Duodenal mucosa (tissue), 2 donors: ENCODE measurements around the gene ANO4.

Experiments
- H3K27ac ChIP-seq: one replicate; pipeline ENCODE4 v1.7.0; 2013; ENCODE audit warnings: low read depth, low read length
- H3K27me3 ChIP-seq, 2 donors: one replicate each; pipeline ENCODE4 v1.7.0; 2013; ENCODE audit warnings: low read length in 2 of 2, control low read depth in 1 of 2; ENCODE audit not compliant: insufficient read depth in 2 of 2, control insufficient read depth in 1 of 2
- H3K36me3 ChIP-seq, 2 donors: one replicate each; pipeline ENCODE4 v1.7.0; 2013; ENCODE audit warnings: low read length in 2 of 2, control low read depth in 1 of 2; ENCODE audit not compliant: insufficient read depth in 2 of 2, control insufficient read depth in 1 of 2
- H3K4me1 ChIP-seq, 2 donors: one replicate each; pipeline ENCODE4 v1.7.0; 2013; ENCODE audit warnings: low read length in 2 of 2, control low read depth in 1 of 2; ENCODE audit not compliant: insufficient read depth in 2 of 2, control insufficient read depth in 1 of 2
- H3K4me3 ChIP-seq, 2 donors: one replicate each; pipeline ENCODE4 v1.7.0; 2013; ENCODE audit warnings: low read length in 2 of 2, low read depth in 1 of 2
- H3K9ac ChIP-seq, 2 donors: one replicate each; pipeline ENCODE4 v1.7.0; 2013; ENCODE audit warnings: low read length in 2 of 2, low read depth in 1 of 2
- H3K9me3 ChIP-seq, 2 donors: one replicate each; pipeline ENCODE4 v1.7.0; 2013; ENCODE audit warnings: low read length in 2 of 2, control low read depth in 1 of 2; ENCODE audit not compliant: control insufficient read depth in 1 of 2

ANO4 gene

DNA sequence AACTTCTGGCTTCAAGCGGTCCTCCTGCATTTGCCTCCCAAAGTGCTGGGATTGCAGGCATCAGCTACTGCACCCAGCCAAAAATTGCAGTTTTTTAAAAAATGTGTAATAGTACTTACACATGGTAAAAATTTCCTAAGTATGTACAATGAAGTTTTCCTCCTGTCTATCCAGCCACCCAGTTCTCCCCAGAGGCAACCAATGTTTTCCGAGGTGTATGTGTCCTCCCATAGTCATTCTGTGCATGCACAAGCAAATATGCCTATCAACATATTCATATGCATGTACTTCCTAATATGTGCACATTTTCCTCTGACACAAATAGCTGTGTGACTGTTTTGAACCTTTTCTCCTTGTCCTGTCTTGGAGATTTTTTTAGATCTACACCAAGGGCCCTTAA lies 220.5 kb downstream of the ANO4 start:
- no peak overlapping the region for H3K9ac ChIP-seq
- no peak overlapping the region for H3K4me3 ChIP-seq
- H3K27me3 ChIP-seq = no peaks in the 10 kb centered on the region
- H3K27ac ChIP-seq = no peak overlapping the region
- no peaks in the 10 kb centered on the region for H3K36me3 ChIP-seq
- no peaks in the 10 kb centered on the region for H3K4me1 ChIP-seq
- no peaks in the 10 kb centered on the region for H3K9me3 ChIP-seq

DNA sequence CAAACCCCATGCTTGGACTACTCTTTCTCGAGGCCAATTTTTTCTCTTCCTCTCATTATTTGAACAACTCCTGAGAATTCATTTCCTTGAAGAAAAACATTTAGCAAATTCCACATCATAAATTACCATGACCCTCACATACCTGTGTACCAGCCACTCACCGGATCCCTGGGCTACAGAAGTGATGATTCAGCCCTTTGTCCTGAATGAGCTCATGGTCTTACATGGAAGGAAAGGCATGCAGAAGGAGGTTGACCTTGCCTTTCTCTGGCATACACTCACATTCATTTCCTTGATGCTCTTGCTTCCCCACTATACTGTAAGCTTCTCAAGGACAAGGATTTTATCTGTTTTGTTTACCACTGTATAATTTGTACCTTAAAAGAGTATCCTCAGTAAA lies 224.0 kb downstream of the ANO4 start:
- no peak overlapping the region for H3K4me3 ChIP-seq
- H3K36me3 ChIP-seq = no peaks in the 10 kb centered on the region
- H3K9ac ChIP-seq = no peak overlapping the region
- H3K9me3 ChIP-seq = no peaks in the 10 kb centered on the region
- no peaks in the 10 kb centered on the region for H3K27me3 ChIP-seq
- H3K27ac ChIP-seq = no peak overlapping the region
- H3K4me1 ChIP-seq = no peaks in the 10 kb centered on the region

DNA sequence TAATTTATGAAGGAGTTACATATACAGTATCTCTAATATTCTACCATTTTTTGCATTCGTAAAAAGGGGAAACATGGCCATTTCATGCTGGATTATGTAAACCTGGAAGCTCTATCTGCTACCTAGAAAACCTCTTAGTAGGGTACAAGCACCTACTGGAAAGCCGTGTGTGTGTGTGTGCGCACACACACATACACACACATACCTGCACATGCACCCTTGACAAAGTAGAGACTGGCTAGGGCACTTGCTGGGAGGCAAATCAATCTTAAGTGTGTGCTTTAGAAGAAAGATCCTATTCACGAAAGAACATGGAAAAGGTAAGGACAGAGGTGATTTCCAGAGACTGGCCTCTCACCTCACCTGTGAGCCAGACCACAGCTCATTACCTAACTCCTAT lies 224.6 kb downstream of the ANO4 start:
- Histone ChIP-seq H3K4me1 (no peaks in the 10 kb centered on the region), H3K9ac (no peak overlapping the region), H3K4me3 (no peak overlapping the region), H3K27me3 (no peaks in the 10 kb centered on the region), H3K27ac (no peak overlapping the region), H3K36me3 (no peaks in the 10 kb centered on the region), H3K9me3 (no peaks in the 10 kb centered on the region)

DNA sequence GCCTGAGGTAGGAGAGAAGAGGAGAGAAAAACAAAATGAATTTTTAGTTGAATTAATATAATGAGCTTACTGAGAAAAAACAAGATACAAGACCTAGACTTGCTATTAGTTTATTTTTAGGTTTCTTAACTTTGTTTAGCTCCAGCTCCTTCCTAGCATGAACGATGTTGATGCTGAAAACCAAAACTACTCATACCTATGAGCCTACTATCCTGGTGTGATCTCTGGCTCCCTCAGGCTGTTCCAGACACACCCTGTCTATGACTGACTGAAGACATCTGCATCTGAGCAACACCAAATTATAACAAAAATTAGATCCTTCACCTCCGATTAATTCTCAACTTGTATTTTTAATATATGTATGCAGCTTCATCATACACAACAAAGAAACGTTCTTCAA lies 225.1 kb downstream of the ANO4 start:
- no peak overlapping the region for H3K4me3 ChIP-seq
- no peaks in the 10 kb centered on the region for H3K9me3 ChIP-seq
- H3K36me3 ChIP-seq = no peaks in the 10 kb centered on the region
- H3K4me1 ChIP-seq = no peaks in the 10 kb centered on the region
- H3K27ac ChIP-seq = no peak overlapping the region
- no peak overlapping the region for H3K9ac ChIP-seq
- H3K27me3 ChIP-seq = no peaks in the 10 kb centered on the region

DNA sequence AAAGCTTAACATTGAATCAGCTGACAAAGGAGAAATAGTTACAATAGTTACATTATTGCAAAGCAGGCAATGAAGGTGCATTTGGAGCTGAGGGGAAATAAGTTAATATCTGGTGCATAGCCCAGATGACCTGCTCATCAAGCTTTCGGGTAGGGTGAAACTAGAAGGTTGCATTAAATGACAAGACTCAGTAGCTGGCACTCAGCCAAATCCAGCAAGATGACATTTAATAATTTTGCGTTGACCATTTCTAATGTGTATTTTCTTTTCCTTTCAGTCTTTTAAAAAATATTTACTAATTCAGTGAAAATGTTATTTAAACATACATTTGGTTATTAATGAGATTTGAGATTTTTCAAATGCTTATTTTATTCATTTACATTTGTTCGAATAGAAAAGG lies 226.9 kb downstream of the ANO4 start:
- H3K9ac ChIP-seq = no peak overlapping the region
- no peaks in the 10 kb centered on the region for H3K4me1 ChIP-seq
- H3K27ac ChIP-seq = no peak overlapping the region
- H3K36me3 ChIP-seq = no peaks in the 10 kb centered on the region
- H3K9me3 ChIP-seq = no peaks in the 10 kb centered on the region
- no peak overlapping the region for H3K4me3 ChIP-seq
- H3K27me3 ChIP-seq = no peaks in the 10 kb centered on the region

DNA sequence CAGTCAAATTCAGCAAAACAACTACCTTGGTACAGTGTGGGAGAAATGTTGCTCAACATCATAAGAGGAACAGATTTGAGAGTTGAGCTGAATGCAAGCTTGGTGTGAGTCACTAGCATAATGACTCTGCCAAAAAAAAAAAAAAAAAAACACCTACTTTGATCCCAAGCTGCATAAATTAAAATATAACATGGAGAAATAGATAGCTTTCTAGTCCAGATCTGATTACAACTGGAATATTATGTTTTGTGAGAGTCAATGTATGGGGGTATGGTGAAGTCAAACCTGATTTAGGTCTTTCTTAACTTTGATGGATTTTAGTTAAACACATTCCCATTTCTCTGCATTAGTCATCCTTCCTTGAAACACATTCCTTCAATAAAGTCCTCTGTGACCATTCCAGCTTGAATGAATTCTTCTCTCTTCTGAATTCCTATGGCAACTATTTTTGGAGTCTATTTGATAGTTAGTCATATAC lies 227.4 kb downstream of the ANO4 start:
- Histone ChIP-seq H3K36me3 (no peaks in the 10 kb centered on the region), H3K9me3 (no peaks in the 10 kb centered on the region), H3K9ac (no peak overlapping the region), H3K27ac (no peak overlapping the region), H3K4me1 (no peaks in the 10 kb centered on the region), H3K27me3 (no peaks in the 10 kb centered on the region), H3K4me3 (no peak overlapping the region)

DNA sequence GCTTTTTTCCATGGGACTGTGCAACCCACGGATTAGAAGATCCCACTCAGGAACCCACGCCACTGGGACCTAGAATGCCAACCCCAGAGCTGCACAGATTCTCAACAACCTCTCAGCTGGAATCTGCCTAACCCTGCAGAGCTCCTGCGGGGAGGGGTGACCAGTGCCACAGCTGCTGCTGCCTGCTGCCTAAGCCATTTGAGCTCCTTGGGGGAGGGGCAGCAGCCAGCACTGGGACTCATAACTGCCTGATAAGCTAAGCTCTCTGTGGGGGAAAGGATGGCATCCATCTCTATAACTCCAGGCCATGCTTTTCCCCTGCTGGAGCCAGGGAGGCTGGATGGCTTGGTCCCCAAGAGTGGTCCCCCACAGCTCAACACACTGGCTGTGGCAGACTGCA lies 232.6 kb downstream of the ANO4 start:
- Histone ChIP-seq H3K9ac (no peak overlapping the region), H3K9me3 (no peaks in the 10 kb centered on the region), H3K4me1 (no peaks in the 10 kb centered on the region), H3K36me3 (no peaks in the 10 kb centered on the region), H3K4me3 (no peak overlapping the region), H3K27me3 (no peaks in the 10 kb centered on the region), H3K27ac (no peak overlapping the region)

DNA sequence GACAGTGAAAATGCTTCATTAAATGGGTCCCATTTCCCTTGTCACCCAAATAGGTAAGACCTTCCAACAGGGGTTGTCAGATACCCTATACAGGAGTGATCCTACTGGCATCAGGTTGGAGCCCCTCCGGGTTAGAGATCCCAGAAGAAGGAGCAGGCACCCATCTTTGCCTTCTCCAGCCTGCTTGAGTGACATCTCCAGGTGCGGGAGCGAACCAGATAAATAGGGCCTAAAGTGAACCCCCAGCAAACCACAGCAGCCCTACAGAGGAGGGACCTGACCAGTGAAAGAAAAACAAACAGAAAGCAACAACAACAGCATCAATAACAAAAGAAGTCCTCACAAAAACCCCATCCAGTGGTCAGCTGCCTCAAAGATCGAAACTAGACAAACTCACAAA lies 233.2 kb downstream of the ANO4 start:
- Histone ChIP-seq H3K4me1 (no peaks in the 10 kb centered on the region), H3K27me3 (no peaks in the 10 kb centered on the region), H3K36me3 (no peaks in the 10 kb centered on the region), H3K9ac (no peak overlapping the region), H3K4me3 (no peak overlapping the region), H3K9me3 (no peaks in the 10 kb centered on the region), H3K27ac (no peak overlapping the region)

DNA sequence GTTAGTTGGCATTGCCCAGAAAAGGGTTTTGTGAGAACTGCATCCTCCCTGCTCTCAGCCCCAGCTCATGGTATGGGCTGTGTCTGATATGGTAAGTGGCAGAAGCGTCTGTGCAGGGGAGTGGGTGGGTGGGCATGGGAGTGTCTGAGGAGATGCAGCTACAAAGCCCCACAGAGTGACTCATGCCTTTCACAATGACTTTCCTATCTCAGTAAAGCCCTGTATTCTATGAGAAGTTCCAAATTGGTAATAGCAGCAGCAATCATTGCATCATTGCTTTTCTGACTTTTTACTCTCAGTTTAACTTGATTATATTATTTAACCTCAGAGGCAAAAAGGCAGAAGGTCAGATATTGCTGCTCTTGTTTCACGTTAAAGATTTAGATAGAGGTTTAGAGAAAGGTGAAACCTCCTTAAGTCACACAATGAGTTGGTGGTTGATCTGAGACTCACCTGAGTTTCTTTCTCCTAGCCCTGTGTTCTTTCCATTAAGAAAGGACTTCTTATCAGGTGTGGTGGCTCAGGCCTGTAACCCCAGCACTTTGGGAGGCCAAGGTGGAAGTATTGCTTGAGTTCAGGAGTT lies 243.8 kb downstream of the ANO4 start:
- Histone ChIP-seq H3K9me3 (no peaks in the 10 kb centered on the region), H3K4me3 (no peak overlapping the region), H3K27me3 (no peaks in the 10 kb centered on the region), H3K9ac (no peak overlapping the region), H3K27ac (no peak overlapping the region), H3K4me1 (peaks cover 0 to 13% of the 10 kb centered on the region in 2 donors), H3K36me3 (no peaks in the 10 kb centered on the region)

DNA sequence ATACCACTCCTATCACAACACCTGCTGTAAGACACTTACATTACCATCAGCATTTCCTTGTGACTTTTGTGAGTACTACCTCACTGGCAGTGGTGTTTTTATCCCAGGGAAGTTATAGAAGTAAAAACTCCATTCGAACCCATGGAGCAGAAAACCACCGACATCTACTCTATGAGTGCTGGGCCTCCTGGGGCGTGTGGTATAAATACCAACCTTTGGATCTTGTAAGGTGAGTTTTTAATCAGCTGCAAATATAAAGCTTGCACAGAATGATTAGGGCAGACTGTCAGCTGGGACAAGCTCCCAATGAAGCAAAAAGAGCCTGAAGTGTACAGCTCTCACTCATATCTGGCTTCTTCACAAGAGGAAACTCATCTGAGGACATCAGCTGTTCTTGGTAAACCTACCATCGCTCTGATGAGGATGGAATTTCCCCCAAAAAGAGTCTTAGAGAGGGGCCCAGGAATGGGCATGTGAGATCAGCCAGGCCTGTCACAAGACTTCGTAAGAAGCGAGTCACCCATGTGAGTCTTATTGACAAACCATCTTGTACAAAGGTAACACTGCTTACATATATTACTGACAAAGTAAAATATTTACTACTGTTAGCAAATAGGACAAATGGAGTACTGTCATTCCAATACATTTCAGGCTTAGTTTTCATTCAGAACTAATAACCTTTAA lies 245.4 kb downstream of the ANO4 start:
- H3K27me3 ChIP-seq = no peaks in the 10 kb centered on the region
- H3K9me3 ChIP-seq = no peaks in the 10 kb centered on the region
- no peak overlapping the region for H3K4me3 ChIP-seq
- H3K4me1 ChIP-seq = peaks cover 0 to 13% of the 10 kb centered on the region in 2 donors
- peak overlapping the region in 1 of 2 donors; percentile 5 for H3K9ac ChIP-seq
- H3K36me3 ChIP-seq = no peaks in the 10 kb centered on the region
- H3K27ac ChIP-seq = no peak overlapping the region
